ENCODE data around the gene MTREX.

DNA sequence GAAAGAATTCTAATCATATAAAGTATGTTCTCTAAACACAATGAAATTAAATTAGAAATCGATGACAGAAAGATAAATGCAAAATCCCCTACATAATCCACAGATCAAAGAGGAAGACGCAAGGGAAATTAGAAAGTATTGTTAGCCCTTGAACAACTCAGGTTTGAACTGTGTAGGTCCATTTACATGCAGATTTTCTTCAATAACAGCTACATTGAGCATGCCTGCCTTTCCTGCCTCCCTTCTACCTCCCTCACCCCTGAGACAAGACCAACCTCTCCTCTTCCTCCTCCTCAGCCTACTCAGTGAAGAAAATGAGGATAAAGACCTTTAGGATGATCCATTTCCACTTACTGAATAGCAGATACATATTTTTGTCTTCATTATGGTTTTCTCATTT is 151.8 kb downstream of the MTREX start:
- TF ChIP-seq POLR2A (IDR thresholded peaks at IDR 0.05), result no peak
- TF ChIP-seq, protein P1, sequence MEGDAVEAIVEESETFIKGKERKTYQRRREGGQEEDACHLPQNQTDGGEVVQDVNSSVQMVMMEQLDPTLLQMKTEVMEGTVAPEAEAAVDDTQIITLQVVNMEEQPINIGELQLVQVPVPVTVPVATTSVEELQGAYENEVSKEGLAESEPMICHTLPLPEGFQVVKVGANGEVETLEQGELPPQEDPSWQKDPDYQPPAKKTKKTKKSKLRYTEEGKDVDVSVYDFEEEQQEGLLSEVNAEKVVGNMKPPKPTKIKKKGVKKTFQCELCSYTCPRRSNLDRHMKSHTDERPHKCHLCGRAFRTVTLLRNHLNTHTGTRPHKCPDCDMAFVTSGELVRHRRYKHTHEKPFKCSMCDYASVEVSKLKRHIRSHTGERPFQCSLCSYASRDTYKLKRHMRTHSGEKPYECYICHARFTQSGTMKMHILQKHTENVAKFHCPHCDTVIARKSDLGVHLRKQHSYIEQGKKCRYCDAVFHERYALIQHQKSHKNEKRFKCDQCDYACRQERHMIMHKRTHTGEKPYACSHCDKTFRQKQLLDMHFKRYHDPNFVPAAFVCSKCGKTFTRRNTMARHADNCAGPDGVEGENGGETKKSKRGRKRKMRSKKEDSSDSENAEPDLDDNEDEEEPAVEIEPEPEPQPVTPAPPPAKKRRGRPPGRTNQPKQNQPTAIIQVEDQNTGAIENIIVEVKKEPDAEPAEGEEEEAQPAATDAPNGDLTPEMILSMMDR (IDR thresholded peaks at IDR 0.05), result no peak

Data from adrenal gland (tissue), 5 donors.